OCI-LY1 (cell line): ENCODE measurements around the gene FARSA.

Experiments used
- CTCF ChIP-seq: fragments of 200-600 bp; sonication (generic), shearing (Covaris generic); IDR thresholded peaks from 2 replicates; pipeline ENCODE4 v1.5.1; 2017; ENCODE audit warnings: mild to moderate bottlenecking, antibody characterized with exemption, low read length, moderate library complexity, mixed read lengths
- EZH2 ChIP-seq: fragments of 200-600 bp; sonication (generic), shearing (Covaris generic); IDR thresholded peaks from 2 replicates; pipeline ENCODE4 v1.8.0; 2017; ENCODE audit warnings: borderline replicate concordance, mixed run types, mild to moderate bottlenecking, antibody characterized with exemption, low read length, moderate library complexity, mixed read lengths

GRCh38 chr19:12913011-12913561, 20.4 kb downstream of the FARSA start:
- TF ChIP-seq CTCF (no peak), EZH2 (no peak)
